Astrocyte (in vitro differentiated cells and primary cell): ENCODE data around the gene UBE2V1.

Experiments
- EZH2 ChIP-seq: IDR thresholded peaks from 2 replicates; pipeline ENCODE4 v1.6.1; 2012; ENCODE audit warnings: mild to moderate bottlenecking, low read length, inconsistent platforms; ENCODE audit not compliant: insufficient read depth
- TF ChIP-seq, protein P1 (sequence below): IDR thresholded peaks from 2 replicates; pipeline ENCODE4 v1.5.1; 2011; ENCODE audit warnings: low read depth, mild to moderate bottlenecking, inconsistent platforms, low read length, moderate library complexity; ENCODE audit not compliant: insufficient read depth

DNA sequence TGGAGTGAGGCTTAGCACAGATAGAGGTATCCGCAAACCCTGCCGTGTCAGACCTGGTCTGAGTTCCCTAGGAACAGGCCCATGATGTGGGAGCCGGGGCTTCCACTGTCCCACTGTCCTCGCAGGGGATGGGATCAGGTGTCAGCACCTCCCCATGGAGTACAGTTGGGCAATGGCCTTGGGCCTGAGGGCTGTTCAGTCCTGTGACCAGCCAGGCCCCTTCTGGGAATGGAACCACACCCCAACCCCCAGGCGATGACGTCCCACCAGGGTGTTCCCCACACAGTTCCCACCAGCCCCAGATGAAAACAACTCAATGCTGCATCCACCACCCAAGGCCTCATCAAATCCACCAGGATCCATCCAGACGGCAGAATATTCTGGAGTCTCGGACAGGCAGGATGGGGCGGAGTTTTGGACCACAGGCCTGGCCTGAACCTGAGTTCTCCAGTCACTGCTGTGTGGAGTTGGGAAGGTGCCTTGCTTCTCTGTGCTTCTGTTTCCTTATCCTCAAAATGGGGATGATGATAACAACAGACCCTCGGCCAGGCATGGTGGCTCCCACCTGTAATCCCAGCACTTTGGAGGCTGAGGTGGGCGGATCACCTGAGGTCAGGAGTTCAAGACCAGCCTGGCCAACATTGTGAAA lies 62.2 kb downstream of the UBE2V1 start:
- TF ChIP-seq, protein P1, sequence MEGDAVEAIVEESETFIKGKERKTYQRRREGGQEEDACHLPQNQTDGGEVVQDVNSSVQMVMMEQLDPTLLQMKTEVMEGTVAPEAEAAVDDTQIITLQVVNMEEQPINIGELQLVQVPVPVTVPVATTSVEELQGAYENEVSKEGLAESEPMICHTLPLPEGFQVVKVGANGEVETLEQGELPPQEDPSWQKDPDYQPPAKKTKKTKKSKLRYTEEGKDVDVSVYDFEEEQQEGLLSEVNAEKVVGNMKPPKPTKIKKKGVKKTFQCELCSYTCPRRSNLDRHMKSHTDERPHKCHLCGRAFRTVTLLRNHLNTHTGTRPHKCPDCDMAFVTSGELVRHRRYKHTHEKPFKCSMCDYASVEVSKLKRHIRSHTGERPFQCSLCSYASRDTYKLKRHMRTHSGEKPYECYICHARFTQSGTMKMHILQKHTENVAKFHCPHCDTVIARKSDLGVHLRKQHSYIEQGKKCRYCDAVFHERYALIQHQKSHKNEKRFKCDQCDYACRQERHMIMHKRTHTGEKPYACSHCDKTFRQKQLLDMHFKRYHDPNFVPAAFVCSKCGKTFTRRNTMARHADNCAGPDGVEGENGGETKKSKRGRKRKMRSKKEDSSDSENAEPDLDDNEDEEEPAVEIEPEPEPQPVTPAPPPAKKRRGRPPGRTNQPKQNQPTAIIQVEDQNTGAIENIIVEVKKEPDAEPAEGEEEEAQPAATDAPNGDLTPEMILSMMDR, result no peak
- TF ChIP-seq EZH2, result no peak
